WTC11 (cell line): ENCODE measurements around the gene GABPB1.
"Not testable (repeated sequence)": the region's sequence is repeated elsewhere in the genome, so short reads cannot be mapped to it uniquely, and the experiment has no call there.

Experiments used
- E2F4 ChIP-seq: sonication (generic); formaldehyde crosslinking; IDR thresholded peaks from 2 replicates; pipeline ENCODE4 v1.8.1; 2022; ENCODE audit warnings: low read depth, mild to moderate bottlenecking, moderate library complexity, missing genetic modification reagents, borderline replicate concordance
- FOXJ3 ChIP-seq: sonication (generic); formaldehyde crosslinking; IDR thresholded peaks from 2 replicates; pipeline ENCODE4 v1.9.0; 2021; ENCODE audit warnings: missing genetic modification reagents, mild to moderate bottlenecking, borderline replicate concordance
- KAT7 ChIP-seq: sonication (generic); formaldehyde crosslinking; IDR thresholded peaks from 2 replicates; pipeline ENCODE4 v1.8.1; 2023; ENCODE audit warnings: missing genetic modification reagents, mild to moderate bottlenecking, borderline replicate concordance
- NR2C2 ChIP-seq: sonication (generic); formaldehyde crosslinking; IDR thresholded peaks from 2 replicates; pipeline ENCODE4 v1.8.0; 2022; ENCODE audit warnings: mild to moderate bottlenecking, missing genetic modification reagents
- ZNF512 ChIP-seq: sonication (generic); formaldehyde crosslinking; IDR thresholded peaks from 2 replicates; pipeline ENCODE4 v1.8.1; 2022; ENCODE audit warnings: missing genetic modification reagents, borderline replicate concordance
- TF ChIP-seq, protein P1 (sequence below): sonication (generic); formaldehyde crosslinking; IDR thresholded peaks from 2 replicates; pipeline ENCODE4 v1.8.0; 2023; ENCODE audit warnings: missing genetic modification reagents, mild to moderate bottlenecking, borderline replicate concordance
- TF ChIP-seq, protein P2 (sequence below): fragments of 200-600 bp; IDR thresholded peaks from 2 replicates; pipeline ENCODE4 v1.8.0; 2022; ENCODE audit warnings: antibody characterized with exemption
- TF ChIP-seq, protein P3 (sequence below): sonication (generic); formaldehyde crosslinking; IDR thresholded peaks from 2 replicates; pipeline ENCODE4 v1.8.1; 2023; ENCODE audit warnings: mild to moderate bottlenecking, missing genetic modification reagents

DNA sequence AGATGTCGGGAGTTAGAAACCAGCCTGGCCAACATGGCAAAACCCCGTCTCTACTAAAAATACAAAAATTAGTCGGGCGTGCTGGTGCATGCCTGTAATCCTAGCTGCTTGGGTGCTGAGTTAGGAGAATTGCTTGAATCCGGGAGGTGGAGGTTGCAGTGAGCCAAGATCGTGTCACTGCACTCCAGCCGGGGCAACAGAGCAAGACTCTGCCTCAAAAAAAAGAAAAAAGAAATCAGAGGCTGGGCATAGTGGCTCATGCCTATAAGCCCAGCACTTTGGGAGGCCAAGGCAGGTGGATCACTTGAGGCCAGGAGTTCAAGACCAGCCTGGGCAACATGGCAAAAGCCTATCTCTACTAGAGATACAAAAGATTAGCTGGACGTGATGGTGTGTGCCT, 14.6 kb upstream of the GABPB1 start:
- TF ChIP-seq, protein P1, sequence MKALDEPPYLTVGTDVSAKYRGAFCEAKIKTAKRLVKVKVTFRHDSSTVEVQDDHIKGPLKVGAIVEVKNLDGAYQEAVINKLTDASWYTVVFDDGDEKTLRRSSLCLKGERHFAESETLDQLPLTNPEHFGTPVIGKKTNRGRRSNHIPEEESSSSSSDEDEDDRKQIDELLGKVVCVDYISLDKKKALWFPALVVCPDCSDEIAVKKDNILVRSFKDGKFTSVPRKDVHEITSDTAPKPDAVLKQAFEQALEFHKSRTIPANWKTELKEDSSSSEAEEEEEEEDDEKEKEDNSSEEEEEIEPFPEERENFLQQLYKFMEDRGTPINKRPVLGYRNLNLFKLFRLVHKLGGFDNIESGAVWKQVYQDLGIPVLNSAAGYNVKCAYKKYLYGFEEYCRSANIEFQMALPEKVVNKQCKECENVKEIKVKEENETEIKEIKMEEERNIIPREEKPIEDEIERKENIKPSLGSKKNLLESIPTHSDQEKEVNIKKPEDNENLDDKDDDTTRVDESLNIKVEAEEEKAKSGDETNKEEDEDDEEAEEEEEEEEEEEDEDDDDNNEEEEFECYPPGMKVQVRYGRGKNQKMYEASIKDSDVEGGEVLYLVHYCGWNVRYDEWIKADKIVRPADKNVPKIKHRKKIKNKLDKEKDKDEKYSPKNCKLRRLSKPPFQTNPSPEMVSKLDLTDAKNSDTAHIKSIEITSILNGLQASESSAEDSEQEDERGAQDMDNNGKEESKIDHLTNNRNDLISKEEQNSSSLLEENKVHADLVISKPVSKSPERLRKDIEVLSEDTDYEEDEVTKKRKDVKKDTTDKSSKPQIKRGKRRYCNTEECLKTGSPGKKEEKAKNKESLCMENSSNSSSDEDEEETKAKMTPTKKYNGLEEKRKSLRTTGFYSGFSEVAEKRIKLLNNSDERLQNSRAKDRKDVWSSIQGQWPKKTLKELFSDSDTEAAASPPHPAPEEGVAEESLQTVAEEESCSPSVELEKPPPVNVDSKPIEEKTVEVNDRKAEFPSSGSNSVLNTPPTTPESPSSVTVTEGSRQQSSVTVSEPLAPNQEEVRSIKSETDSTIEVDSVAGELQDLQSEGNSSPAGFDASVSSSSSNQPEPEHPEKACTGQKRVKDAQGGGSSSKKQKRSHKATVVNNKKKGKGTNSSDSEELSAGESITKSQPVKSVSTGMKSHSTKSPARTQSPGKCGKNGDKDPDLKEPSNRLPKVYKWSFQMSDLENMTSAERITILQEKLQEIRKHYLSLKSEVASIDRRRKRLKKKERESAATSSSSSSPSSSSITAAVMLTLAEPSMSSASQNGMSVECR (CRISPR knock-in tag) = not testable (repeated sequence)
- TF ChIP-seq, protein P2, sequence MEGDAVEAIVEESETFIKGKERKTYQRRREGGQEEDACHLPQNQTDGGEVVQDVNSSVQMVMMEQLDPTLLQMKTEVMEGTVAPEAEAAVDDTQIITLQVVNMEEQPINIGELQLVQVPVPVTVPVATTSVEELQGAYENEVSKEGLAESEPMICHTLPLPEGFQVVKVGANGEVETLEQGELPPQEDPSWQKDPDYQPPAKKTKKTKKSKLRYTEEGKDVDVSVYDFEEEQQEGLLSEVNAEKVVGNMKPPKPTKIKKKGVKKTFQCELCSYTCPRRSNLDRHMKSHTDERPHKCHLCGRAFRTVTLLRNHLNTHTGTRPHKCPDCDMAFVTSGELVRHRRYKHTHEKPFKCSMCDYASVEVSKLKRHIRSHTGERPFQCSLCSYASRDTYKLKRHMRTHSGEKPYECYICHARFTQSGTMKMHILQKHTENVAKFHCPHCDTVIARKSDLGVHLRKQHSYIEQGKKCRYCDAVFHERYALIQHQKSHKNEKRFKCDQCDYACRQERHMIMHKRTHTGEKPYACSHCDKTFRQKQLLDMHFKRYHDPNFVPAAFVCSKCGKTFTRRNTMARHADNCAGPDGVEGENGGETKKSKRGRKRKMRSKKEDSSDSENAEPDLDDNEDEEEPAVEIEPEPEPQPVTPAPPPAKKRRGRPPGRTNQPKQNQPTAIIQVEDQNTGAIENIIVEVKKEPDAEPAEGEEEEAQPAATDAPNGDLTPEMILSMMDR = not testable (repeated sequence)
- not testable (repeated sequence) for TF ChIP-seq ZNF512, KAT7, FOXJ3, NR2C2, E2F4 (CRISPR knock-in tag)
- TF ChIP-seq, protein P3, sequence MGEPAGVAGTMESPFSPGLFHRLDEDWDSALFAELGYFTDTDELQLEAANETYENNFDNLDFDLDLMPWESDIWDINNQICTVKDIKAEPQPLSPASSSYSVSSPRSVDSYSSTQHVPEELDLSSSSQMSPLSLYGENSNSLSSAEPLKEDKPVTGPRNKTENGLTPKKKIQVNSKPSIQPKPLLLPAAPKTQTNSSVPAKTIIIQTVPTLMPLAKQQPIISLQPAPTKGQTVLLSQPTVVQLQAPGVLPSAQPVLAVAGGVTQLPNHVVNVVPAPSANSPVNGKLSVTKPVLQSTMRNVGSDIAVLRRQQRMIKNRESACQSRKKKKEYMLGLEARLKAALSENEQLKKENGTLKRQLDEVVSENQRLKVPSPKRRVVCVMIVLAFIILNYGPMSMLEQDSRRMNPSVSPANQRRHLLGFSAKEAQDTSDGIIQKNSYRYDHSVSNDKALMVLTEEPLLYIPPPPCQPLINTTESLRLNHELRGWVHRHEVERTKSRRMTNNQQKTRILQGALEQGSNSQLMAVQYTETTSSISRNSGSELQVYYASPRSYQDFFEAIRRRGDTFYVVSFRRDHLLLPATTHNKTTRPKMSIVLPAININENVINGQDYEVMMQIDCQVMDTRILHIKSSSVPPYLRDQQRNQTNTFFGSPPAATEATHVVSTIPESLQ (CRISPR knock-in tag) = not testable (repeated sequence)
